Stimulated activated naive CD8-positive, alpha-beta T cell treated with anti-CD3 and anti-CD28 coated beads, Interleukin-15, amount 100 ng/mL, for 72 hours (primary cell): ENCODE measurements around the gene NUDCD3.

ENCODE experiments used
- ATAC-seq: fragments of 150-1000 bp; cut with Tn5 transposase; 2 replicates; pipeline ENCODE4 v1.10.0; 2021; ENCODE audit warnings: mild to moderate bottlenecking, moderate library complexity
- DNase-seq, 2 donors: peaks; one replicate each; pipeline ENCODE4 v3.0.0; 2021 to 2022
- H3K27ac Mint-ChIP-seq, 2 donors: one replicate each; pipeline ENCODE4 v1.8.0; 2022; ENCODE audit warnings: mild to moderate bottlenecking in 2 of 2, mixed read lengths in 2 of 2, moderate library complexity in 2 of 2
- H3K27me3 Mint-ChIP-seq: one replicate; pipeline ENCODE4 v1.8.0; 2022; ENCODE audit warnings: mixed read lengths
- H3K4me1 Mint-ChIP-seq: one replicate; pipeline ENCODE4 v1.8.0; 2022; ENCODE audit warnings: mild to moderate bottlenecking, mixed read lengths
- H3K4me3 Mint-ChIP-seq, 2 donors: one replicate each; pipeline ENCODE4 v1.8.0; 2022; ENCODE audit warnings: mild to moderate bottlenecking in 2 of 2, mixed read lengths in 2 of 2, moderate library complexity in 1 of 2
- H3K9me3 Mint-ChIP-seq, 2 donors: one replicate each; pipeline ENCODE4 v1.8.0; 2022; ENCODE audit warnings: mixed read lengths in 2 of 2

The NUDCD3 gene

GRCh38 chr7:44368885-44369284 lies 121.6 kb downstream of the NUDCD3 start:
- Mint-ChIP-seq H3K27ac (no peak overlapping the region), H3K27me3 (peaks cover 57% of the 10 kb centered on the region), H3K4me1 (peaks cover 10% of the 10 kb centered on the region), H3K4me3 (no peak overlapping the region), H3K9me3 (peaks cover 0 to 7% of the 10 kb centered on the region in 2 donors)
- ATAC-seq: no peak
- DNase-seq: no peak

GRCh38 chr7:44368455-44368854 lies 122.0 kb downstream of the NUDCD3 start:
- no peak for ATAC-seq
- peaks cover 0 to 7% of the 10 kb centered on the region in 2 donors for H3K9me3 Mint-ChIP-seq
- DNase-seq: no peak
- H3K27me3 Mint-ChIP-seq: peaks cover 60% of the 10 kb centered on the region
- peaks cover 10% of the 10 kb centered on the region for H3K4me1 Mint-ChIP-seq
- H3K27ac Mint-ChIP-seq: no peak overlapping the region
- H3K4me3 Mint-ChIP-seq: no peak overlapping the region

- Mint-ChIP-seq H3K4me1 (peaks cover 10% of the 10 kb centered on the region), H3K27me3 (peaks cover 67% of the 10 kb centered on the region), H3K9me3 (peaks cover 0 to 7% of the 10 kb centered on the region in 2 donors), H3K27ac (no peak overlapping the region), H3K4me3 (no peak overlapping the region)
- no peak for ATAC-seq
- no peak for DNase-seq
Observed at GRCh38 chr7:44367475-44368043, 122.9 kb downstream of the NUDCD3 start.

- ATAC-seq (no peak), DNase-seq (no peak)
- Mint-ChIP-seq H3K4me1 (peaks cover 10% of the 10 kb centered on the region), H3K27ac (no peak overlapping the region), H3K4me3 (no peak overlapping the region), H3K27me3 (peaks cover 72% of the 10 kb centered on the region), H3K9me3 (peaks cover 0 to 7% of the 10 kb centered on the region in 2 donors)
Observed at GRCh38 chr7:44366986-44367385, 123.5 kb downstream of the NUDCD3 start.

GRCh38 chr7:44353668-44354067 lies 136.8 kb downstream of the NUDCD3 start:
- Mint-ChIP-seq H3K27ac (no peak overlapping the region), H3K4me1 (no peaks in the 10 kb centered on the region), H3K9me3 (peaks cover 31 to 36% of the 10 kb centered on the region in 2 donors), H3K4me3 (no peak overlapping the region), H3K27me3 (peaks cover 64% of the 10 kb centered on the region)
- no peak for DNase-seq
- no peak for ATAC-seq

GRCh38 chr7:44348851-44349781 lies 141.3 kb downstream of the NUDCD3 start:
- no peak overlapping the region for H3K4me3 Mint-ChIP-seq
- H3K27ac Mint-ChIP-seq: no peak overlapping the region
- peaks cover 55% of the 10 kb centered on the region for H3K27me3 Mint-ChIP-seq
- H3K4me1 Mint-ChIP-seq: no peaks in the 10 kb centered on the region
- DNase-seq: no peak
- ATAC-seq: no peak
- peaks cover 15 to 18% of the 10 kb centered on the region in 2 donors for H3K9me3 Mint-ChIP-seq

GRCh38 chr7:44348300-44348699 lies 142.2 kb downstream of the NUDCD3 start:
- Mint-ChIP-seq H3K9me3 (peaks cover 9 to 12% of the 10 kb centered on the region in 2 donors), H3K4me3 (no peak overlapping the region), H3K4me1 (no peaks in the 10 kb centered on the region), H3K27ac (no peak overlapping the region), H3K27me3 (peaks cover 49% of the 10 kb centered on the region)
- no peak for DNase-seq
- ATAC-seq: peak; percentile 67

GRCh38 chr7:44347546-44348114 lies 142.8 kb downstream of the NUDCD3 start:
- no peak overlapping the region for H3K4me3 Mint-ChIP-seq
- peaks cover 9 to 12% of the 10 kb centered on the region in 2 donors for H3K9me3 Mint-ChIP-seq
- H3K4me1 Mint-ChIP-seq: no peaks in the 10 kb centered on the region
- peaks cover 49% of the 10 kb centered on the region for H3K27me3 Mint-ChIP-seq
- DNase-seq (no peak), ATAC-seq (no peak)
- no peak overlapping the region for H3K27ac Mint-ChIP-seq

GRCh38 chr7:44346063-44346462 lies 144.4 kb downstream of the NUDCD3 start:
- ATAC-seq (no peak), DNase-seq (no peak)
- Mint-ChIP-seq H3K27me3 (peaks cover 45% of the 10 kb centered on the region), H3K9me3 (peaks cover 7 to 9% of the 10 kb centered on the region in 2 donors), H3K27ac (no peak overlapping the region), H3K4me3 (no peak overlapping the region), H3K4me1 (no peaks in the 10 kb centered on the region)

GRCh38 chr7:44341401-44341800 lies 149.1 kb downstream of the NUDCD3 start:
- H3K4me3 Mint-ChIP-seq: no peak overlapping the region
- no peaks in the 10 kb centered on the region for H3K4me1 Mint-ChIP-seq
- no peak for DNase-seq
- no peak for ATAC-seq
- peaks cover 14 to 16% of the 10 kb centered on the region in 2 donors for H3K9me3 Mint-ChIP-seq
- peaks cover 28% of the 10 kb centered on the region for H3K27me3 Mint-ChIP-seq
- no peak overlapping the region for H3K27ac Mint-ChIP-seq

GRCh38 chr7:44338600-44338999 lies 151.9 kb downstream of the NUDCD3 start:
- H3K27ac Mint-ChIP-seq: no peak overlapping the region
- no peaks in the 10 kb centered on the region for H3K4me1 Mint-ChIP-seq
- H3K27me3 Mint-ChIP-seq: peaks cover 23% of the 10 kb centered on the region
- ATAC-seq: no peak
- H3K4me3 Mint-ChIP-seq: no peak overlapping the region
- H3K9me3 Mint-ChIP-seq: peaks cover 18 to 26% of the 10 kb centered on the region in 2 donors
- no peak for DNase-seq

GRCh38 chr7:44336491-44336890 lies 154.0 kb downstream of the NUDCD3 start:
- H3K4me3 Mint-ChIP-seq: no peak overlapping the region
- ATAC-seq (no peak), DNase-seq (no peak)
- peaks cover 23% of the 10 kb centered on the region for H3K27me3 Mint-ChIP-seq
- H3K9me3 Mint-ChIP-seq: peaks cover 18 to 26% of the 10 kb centered on the region in 2 donors
- no peak overlapping the region for H3K27ac Mint-ChIP-seq
- H3K4me1 Mint-ChIP-seq: no peaks in the 10 kb centered on the region

GRCh38 chr7:44335184-44335583 lies 155.3 kb downstream of the NUDCD3 start:
- Mint-ChIP-seq H3K27ac (no peak overlapping the region), H3K9me3 (peaks cover 16 to 26% of the 10 kb centered on the region in 2 donors), H3K4me3 (no peak overlapping the region), H3K27me3 (peaks cover 23% of the 10 kb centered on the region), H3K4me1 (no peaks in the 10 kb centered on the region)
- no peak for ATAC-seq
- DNase-seq: no peak

- DNase-seq: no peak
- H3K4me3 Mint-ChIP-seq: no peak overlapping the region
- no peak overlapping the region for H3K27ac Mint-ChIP-seq
- ATAC-seq: no peak
- H3K9me3 Mint-ChIP-seq: peaks cover 15 to 26% of the 10 kb centered on the region in 2 donors
- H3K4me1 Mint-ChIP-seq: no peaks in the 10 kb centered on the region
- peaks cover 23% of the 10 kb centered on the region for H3K27me3 Mint-ChIP-seq
Observed at GRCh38 chr7:44334734-44335097, 155.7 kb downstream of the NUDCD3 start.

- H3K4me1 Mint-ChIP-seq: no peaks in the 10 kb centered on the region
- no peak overlapping the region for H3K4me3 Mint-ChIP-seq
- DNase-seq (no peak), ATAC-seq (no peak)
- H3K27me3 Mint-ChIP-seq: peaks cover 23% of the 10 kb centered on the region
- peaks cover 15 to 26% of the 10 kb centered on the region in 2 donors for H3K9me3 Mint-ChIP-seq
- H3K27ac Mint-ChIP-seq: peak overlapping the region in 1 of 2 donors; percentile 74
Observed at GRCh38 chr7:44333911-44334733, 156.3 kb downstream of the NUDCD3 start.
